Prostate gland (tissue), 2 donors: ENCODE data around the gene PDE4D.

Experiments
- POLR2A ChIP-seq: fragments of 450-650 bp; IDR thresholded peaks from one replicate; pipeline ENCODE4 v1.6.1; 2016; ENCODE audit warnings: antibody characterized with exemption, mild to moderate bottlenecking
- TF ChIP-seq, protein P1 (sequence below), 4 experiments: fragments of 200-600 bp in 2 of 4; fragments of 450-650 bp in 2 of 4; sonication (generic) in 2 of 4; IDR thresholded peaks; 1 replicate in 3 of 4; 2 replicates in 1 of 4; pipeline ENCODE4 v1.5.1; 2016 to 2019; ENCODE audit warnings: antibody characterized with exemption in 4 of 4, mild to moderate bottlenecking in 2 of 4, moderate library complexity in 2 of 4

GRCh38 chr5:59040024-59040803 lies 853.3 kb downstream of the PDE4D start:
- TF ChIP-seq POLR2A: no peak
- TF ChIP-seq, protein P1, sequence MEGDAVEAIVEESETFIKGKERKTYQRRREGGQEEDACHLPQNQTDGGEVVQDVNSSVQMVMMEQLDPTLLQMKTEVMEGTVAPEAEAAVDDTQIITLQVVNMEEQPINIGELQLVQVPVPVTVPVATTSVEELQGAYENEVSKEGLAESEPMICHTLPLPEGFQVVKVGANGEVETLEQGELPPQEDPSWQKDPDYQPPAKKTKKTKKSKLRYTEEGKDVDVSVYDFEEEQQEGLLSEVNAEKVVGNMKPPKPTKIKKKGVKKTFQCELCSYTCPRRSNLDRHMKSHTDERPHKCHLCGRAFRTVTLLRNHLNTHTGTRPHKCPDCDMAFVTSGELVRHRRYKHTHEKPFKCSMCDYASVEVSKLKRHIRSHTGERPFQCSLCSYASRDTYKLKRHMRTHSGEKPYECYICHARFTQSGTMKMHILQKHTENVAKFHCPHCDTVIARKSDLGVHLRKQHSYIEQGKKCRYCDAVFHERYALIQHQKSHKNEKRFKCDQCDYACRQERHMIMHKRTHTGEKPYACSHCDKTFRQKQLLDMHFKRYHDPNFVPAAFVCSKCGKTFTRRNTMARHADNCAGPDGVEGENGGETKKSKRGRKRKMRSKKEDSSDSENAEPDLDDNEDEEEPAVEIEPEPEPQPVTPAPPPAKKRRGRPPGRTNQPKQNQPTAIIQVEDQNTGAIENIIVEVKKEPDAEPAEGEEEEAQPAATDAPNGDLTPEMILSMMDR (IDR thresholded peaks at IDR 0.05): no peak
